Tibial nerve (tissue), 4 donors: Measurements from ENCODE around the gene MFSD11. TPM values are rescaled to one million over a fixed set of nuclear protein-coding genes. Genes with fewer than 3 reads are reported as not detected.
"Not testable (repeated sequence)": the region's sequence is repeated elsewhere in the genome, so short reads cannot be mapped to it uniquely, and the experiment has no call there.

Source experiments
- DNase-seq, 2 donors: peaks; one replicate each; pipeline ENCODE4 v3.0.0-alpha.2; 2019; ENCODE audit warnings: low spot score in 2 of 2
- H3K27ac ChIP-seq, 4 donors: fragments of 200-600 bp; sonication (generic) in 3 of 4; one replicate each; pipeline ENCODE4 v1.5.1; 2017 to 2019; ENCODE audit warnings: mild to moderate bottlenecking in 1 of 4
- H3K27me3 ChIP-seq, 2 donors: fragments of 200-600 bp; sonication (generic) in 1 of 2; one replicate each; pipeline versions ENCODE4 v1.5.1 to v1.6.0; 2017 to 2019
- H3K36me3 ChIP-seq, 3 donors: fragments of 200-600 bp; sonication (generic); one replicate each; pipeline ENCODE4 v1.5.1; 2018 to 2019
- H3K4me1 ChIP-seq, 4 donors: fragments of 200-600 bp; sonication (generic) in 3 of 4; one replicate each; pipeline ENCODE4 v1.5.1; 2017 to 2019
- H3K4me3 ChIP-seq, 4 donors: fragments of 200-600 bp; sonication (generic) in 3 of 4; one replicate each; pipeline ENCODE4 v1.5.1; 2017 to 2019; ENCODE audit warnings: mild to moderate bottlenecking in 1 of 4, moderate library complexity in 1 of 4
- H3K9me3 ChIP-seq, 4 donors: fragments of 200-600 bp; sonication (generic) in 3 of 4; one replicate each; pipeline ENCODE4 v1.5.1; 2017 to 2019
- EP300 ChIP-seq, 2 donors: sonication (generic); formaldehyde crosslinking; IDR thresholded peaks; one replicate each; pipeline ENCODE4 v1.6.1; 2017; ENCODE audit warnings: antibody characterized with exemption in 2 of 2, mild to moderate bottlenecking in 1 of 2
- POLR2A ChIP-seq, 2 donors: fragments of 450-650 bp; IDR thresholded peaks; one replicate each; pipeline ENCODE4 v1.6.1; 2017; ENCODE audit warnings: antibody characterized with exemption in 2 of 2, mild to moderate bottlenecking in 2 of 2, moderate library complexity in 2 of 2
- WGBS, 2 donors: methylation state at CpG; one replicate each; pipeline ENCODE4 v1.1.5; 2018; 5-methylcytosine and 5-hydroxymethylcytosine counted together
- total RNA-seq, 4 donors: library from RNA; depleted of rRNA; stranded (reverse); fragments of >200 nt; gene quantifications; one replicate each; pipeline ENCODE4 v1.1.0, GENCODE V29; 2016
- TF ChIP-seq, protein P1 (sequence below), 5 experiments: fragments of 200-600 bp in 3 of 5; fragments of 450-650 bp in 2 of 5; sonication (generic) in 3 of 5; IDR thresholded peaks; one replicate each; pipeline ENCODE4 v1.5.1; 2016 to 2019; ENCODE audit warnings: antibody characterized with exemption in 5 of 5, mild to moderate bottlenecking in 3 of 5, moderate library complexity in 2 of 5

Gene MFSD11
- total RNA-seq, 4 donors from 2014 or later = 25.8 to 61.0 (median 37.1) TPM

DNA sequence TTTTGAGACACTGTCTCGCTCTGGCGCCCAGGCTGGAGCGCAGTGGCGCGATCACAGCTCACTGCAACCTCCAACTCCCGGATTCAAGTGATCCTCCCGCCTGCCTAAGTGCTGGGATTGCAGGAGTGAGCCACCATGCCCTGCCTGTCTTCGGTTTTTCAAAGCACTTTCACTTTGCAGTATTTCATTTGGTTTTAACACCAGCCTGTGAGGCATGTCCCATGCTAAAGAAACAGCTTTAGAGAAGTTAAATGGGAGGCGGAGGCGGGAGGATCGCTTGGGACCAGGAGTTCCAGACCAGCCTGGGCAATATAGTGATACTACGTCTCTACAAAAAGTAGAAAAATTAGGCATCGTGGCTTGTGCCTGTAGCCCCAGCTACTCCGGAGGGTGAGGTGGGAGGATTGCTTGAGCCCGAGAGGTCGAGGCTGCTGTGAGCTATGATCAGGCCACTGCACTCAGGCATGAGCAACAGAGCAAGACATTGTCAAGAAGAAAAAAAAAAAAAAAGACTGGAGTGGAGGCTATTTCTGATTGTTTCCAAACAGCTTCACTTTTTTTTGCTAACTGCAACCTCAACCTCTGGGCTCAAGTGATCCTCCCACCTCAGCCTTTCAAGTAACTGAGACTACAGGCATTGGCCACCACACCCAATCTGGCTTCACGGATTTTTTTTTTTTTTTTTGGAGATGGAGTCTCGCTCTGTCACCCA is 10.0 kb upstream of the MFSD11 start:
- 45 to 51% methylated on average over 18 of the region's 18 CpGs for WGBS, 2 donors
- Histone ChIP-seq H3K27me3 (no peaks in the 10 kb centered on the region), H3K4me1 (peaks cover 0 to 82% (median 37%) of the 10 kb centered on the region in 4 donors), H3K4me3 (peak overlapping the region; percentile 65 to 90 (median 86)), H3K36me3 (peaks cover 3 to 53% (median 3%) of the 10 kb centered on the region in 3 donors), H3K9me3 (no peaks in the 10 kb centered on the region), H3K27ac (peak overlapping the region; percentile 95 to 100 (median 99))
- TF ChIP-seq EP300 (IDR thresholded peaks at IDR 0.05) = no peak
- TF ChIP-seq, protein P1, sequence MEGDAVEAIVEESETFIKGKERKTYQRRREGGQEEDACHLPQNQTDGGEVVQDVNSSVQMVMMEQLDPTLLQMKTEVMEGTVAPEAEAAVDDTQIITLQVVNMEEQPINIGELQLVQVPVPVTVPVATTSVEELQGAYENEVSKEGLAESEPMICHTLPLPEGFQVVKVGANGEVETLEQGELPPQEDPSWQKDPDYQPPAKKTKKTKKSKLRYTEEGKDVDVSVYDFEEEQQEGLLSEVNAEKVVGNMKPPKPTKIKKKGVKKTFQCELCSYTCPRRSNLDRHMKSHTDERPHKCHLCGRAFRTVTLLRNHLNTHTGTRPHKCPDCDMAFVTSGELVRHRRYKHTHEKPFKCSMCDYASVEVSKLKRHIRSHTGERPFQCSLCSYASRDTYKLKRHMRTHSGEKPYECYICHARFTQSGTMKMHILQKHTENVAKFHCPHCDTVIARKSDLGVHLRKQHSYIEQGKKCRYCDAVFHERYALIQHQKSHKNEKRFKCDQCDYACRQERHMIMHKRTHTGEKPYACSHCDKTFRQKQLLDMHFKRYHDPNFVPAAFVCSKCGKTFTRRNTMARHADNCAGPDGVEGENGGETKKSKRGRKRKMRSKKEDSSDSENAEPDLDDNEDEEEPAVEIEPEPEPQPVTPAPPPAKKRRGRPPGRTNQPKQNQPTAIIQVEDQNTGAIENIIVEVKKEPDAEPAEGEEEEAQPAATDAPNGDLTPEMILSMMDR (IDR thresholded peaks at IDR 0.05) = no peak
- no peak for TF ChIP-seq POLR2A (IDR thresholded peaks at IDR 0.05)
- DNase-seq = no peak

DNA sequence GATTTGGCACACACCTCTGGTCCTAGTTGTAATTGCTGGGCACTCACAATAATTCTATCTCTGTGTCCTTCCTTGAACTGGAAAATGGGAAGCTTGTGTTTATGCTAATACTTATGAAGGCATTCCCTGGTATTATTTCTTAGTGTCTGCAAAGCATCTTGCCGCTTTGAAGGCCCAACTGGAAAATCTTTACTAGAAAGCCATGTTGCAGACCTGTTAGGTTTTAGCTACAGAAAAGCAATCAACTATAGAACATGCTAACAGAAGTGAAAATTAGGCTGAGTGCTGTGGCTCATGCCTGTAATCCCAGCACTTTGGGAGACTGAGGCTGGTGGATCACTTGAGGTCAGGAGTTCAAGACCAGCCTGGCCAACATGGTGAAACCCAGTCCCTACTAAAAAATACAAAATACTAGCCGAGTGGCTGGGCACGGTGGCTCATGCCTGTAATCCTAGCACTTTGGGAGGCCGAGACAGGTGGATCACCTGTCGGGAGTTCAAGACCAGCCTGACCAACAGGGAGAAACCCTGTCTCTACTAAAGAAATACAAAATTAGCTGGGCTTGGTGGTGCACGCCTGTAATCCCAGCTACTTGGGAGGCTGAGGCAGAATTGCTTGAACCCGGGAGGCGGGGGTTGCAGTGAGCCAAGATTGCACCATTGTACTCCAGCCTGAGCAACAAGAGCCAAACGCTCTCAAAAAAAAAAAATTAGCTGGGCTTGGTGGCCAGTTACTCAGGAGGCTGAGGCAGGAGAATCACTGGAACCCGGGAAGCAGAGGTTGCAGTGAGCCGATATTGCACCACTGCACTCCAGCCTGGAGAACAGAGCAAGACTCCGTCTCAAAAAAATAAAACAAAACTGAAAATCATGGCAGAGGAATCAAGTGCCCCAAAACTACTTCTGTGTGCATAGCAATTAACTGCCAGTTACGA is 5.9 kb upstream of the MFSD11 start:
- Histone ChIP-seq H3K4me1 (peaks cover 0 to 86% (median 43%) of the 10 kb centered on the region in 4 donors), H3K36me3 (peaks cover 0 to 65% (median 13%) of the 10 kb centered on the region in 3 donors)
- 86 to 87% methylated on average over 13 of the region's 13 CpGs for WGBS, 2 donors
- H3K9me3 ChIP-seq, DNase-seq, H3K27ac ChIP-seq, H3K4me3 ChIP-seq, H3K27me3 ChIP-seq: not testable (repeated sequence)

DNA sequence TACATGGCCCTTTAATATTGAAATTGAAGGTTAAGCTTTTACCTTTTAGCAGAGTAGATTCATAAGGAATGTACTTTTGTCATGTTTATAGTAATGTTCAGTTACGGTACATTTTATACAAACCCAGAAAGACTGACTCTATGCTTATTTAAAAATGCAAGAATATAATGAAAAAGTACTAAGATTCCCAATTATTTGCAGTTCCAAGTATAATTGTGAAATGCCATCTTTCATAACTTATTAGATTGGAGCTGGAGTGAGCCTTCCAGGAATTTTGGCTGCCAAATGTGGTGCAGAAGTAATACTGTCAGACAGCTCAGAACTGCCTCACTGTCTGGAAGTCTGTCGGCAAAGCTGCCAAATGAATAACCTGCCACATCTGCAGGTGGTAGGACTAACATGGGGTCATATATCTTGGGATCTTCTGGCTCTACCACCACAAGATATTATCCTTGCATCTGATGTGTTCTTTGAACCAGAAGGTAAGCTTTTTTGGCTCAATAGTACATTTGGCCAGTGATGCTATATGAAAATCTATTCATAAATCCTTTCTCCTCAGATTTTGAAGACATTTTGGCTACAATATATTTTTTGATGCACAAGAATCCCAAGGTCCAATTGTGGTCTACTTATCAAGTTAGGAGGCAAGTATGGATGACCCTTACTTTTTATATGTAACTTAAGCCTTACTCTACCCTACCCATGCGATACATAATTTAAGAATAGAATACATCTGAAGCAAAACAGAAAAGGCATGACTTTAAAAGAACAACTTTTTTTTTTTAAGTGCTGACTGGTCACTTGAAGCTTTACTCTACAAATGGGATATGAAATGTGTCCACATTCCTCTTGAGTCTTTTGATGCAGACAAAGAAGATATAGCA is 4.9 kb upstream of the MFSD11 start:
- H3K4me3 ChIP-seq = no peak overlapping the region
- peaks cover 0 to 65% (median 13%) of the 10 kb centered on the region in 3 donors for H3K36me3 ChIP-seq
- peaks cover 0 to 78% (median 36%) of the 10 kb centered on the region in 4 donors for H3K4me1 ChIP-seq
- H3K27ac ChIP-seq = no peak overlapping the region
- DNase-seq = no peak
- TF ChIP-seq, protein P1 (IDR thresholded peaks at IDR 0.05) = no peak
- TF ChIP-seq POLR2A (IDR thresholded peaks at IDR 0.05) = no peak
- no peak for TF ChIP-seq EP300 (IDR thresholded peaks at IDR 0.05)
- WGBS, 2 donors = 53 to 68% methylated on average over 3 of the region's 3 CpGs
- no peaks in the 10 kb centered on the region for H3K9me3 ChIP-seq
- no peaks in the 10 kb centered on the region for H3K27me3 ChIP-seq

DNA sequence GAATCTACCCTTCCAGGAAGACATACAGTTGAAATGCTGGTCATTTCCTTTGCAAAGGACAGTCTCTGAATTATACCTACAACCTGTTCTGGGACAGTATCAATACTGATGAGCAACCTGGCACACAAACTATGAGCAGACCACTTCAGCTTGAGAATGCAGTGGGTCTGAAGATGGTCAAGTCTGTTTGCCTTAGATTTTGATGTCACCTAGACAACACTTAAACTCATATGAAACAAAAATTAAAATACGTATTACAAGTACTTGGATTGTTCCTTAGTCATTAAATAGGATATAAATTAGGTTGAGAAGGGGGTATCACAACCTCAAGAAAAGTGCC is 4.3 kb upstream of the MFSD11 start:
- peaks cover 0 to 65% (median 13%) of the 10 kb centered on the region in 3 donors for H3K36me3 ChIP-seq
- no peak overlapping the region for H3K4me3 ChIP-seq
- TF ChIP-seq, protein P1 (IDR thresholded peaks at IDR 0.05) = no peak
- H3K27ac ChIP-seq = peak overlapping the region in 1 of 4 donors; percentile 100
- H3K4me1 ChIP-seq = peaks cover 0 to 75% (median 35%) of the 10 kb centered on the region in 4 donors
- WGBS, 2 donors = 62 to 70% methylated on average over 1 of the region's 1 CpG
- no peaks in the 10 kb centered on the region for H3K9me3 ChIP-seq
- H3K27me3 ChIP-seq = no peaks in the 10 kb centered on the region
- DNase-seq = no peak
